Measurements from ENCODE around the gene WDR36.

WDR36 gene

GRCh38 chr5:111173476-111173875 is 81.3 kb downstream of the WDR36 start:
- Histone ChIP-seq H3K4me2 (ENCODE audit: low read depth, low read length, poor library complexity, severe bottlenecking) (no peak overlapping the region), H3K9me2 (replicated peaks; ENCODE audit: low read depth, low read length) (no peaks in the 10 kb centered on the region), H3K79me2 (ENCODE audit: insufficient read depth, low read length) (no peaks in the 10 kb centered on the region), H3K27me3 (ENCODE audit: insufficient read depth, low read length, poor library complexity, severe bottlenecking) (no peaks in the 10 kb centered on the region), H3K4me1 (ENCODE audit: insufficient read depth, low read length, poor library complexity, severe bottlenecking) (no peaks in the 10 kb centered on the region), H3K9me3 (ENCODE audit: insufficient read depth, low read depth, low read length) (no peaks in the 10 kb centered on the region), H3K36me3 (ENCODE audit: insufficient read depth, low read length) (no peaks in the 10 kb centered on the region), H2AFZ (ENCODE audit: low read length) (no peak overlapping the region), H3F3A (ENCODE audit: low read depth) (no peaks in the 10 kb centered on the region), H3K9ac (ENCODE audit: low read depth, low read length, poor library complexity, severe bottlenecking) (no peak overlapping the region), H3K4me3 (ENCODE audit: low read length, poor library complexity, severe bottlenecking) (no peak overlapping the region), H4K20me1 (ENCODE audit: insufficient read depth, low read length, poor library complexity, severe bottlenecking) (no peaks in the 10 kb centered on the region)
- no peak for TF ChIP-seq CTCF (conservative IDR thresholded peaks at IDR 0.05; ENCODE audit: low read length)
- no peak for TF ChIP-seq EZH2phosphoT487 (IDR thresholded peaks at IDR 0.05; ENCODE audit: borderline replicate concordance)

Data from Loucy (cell line).